RCC 7860 (cell line): ENCODE results near the gene SLC29A3.

Source experiments
- DNase-seq: peaks from one replicate; pipeline ENCODE4 v3.0.0-alpha.2; 2015; ENCODE audit warnings: low spot score
- FAIRE-seq: peaks from 2 replicates; lab custom pipeline; 2012; peaks lifted over from hg19 to GRCh38; lab: Jason Lieb, UNC

SLC29A3 gene

DNA sequence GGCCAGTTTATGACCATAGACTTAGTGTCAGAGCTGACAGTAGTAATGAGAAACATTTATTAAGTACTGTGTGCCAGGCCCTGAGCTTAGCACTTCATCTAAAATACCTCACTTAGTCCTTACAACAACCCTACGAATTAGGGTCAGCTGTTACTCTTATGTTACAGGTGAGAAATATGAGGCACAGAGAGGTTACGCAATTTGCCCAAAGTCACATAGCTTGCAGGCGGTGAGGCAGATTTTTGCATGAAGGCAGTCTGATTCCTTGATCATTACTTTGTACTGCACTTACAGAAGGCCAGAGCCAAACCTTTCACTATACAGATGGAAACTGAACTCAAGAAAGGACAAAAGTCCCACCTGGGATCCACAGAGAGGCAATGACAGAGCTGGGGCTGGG lies 87.8 kb downstream of the SLC29A3 start:
- DNase-seq (no peak), FAIRE-seq (no peak)

DNA sequence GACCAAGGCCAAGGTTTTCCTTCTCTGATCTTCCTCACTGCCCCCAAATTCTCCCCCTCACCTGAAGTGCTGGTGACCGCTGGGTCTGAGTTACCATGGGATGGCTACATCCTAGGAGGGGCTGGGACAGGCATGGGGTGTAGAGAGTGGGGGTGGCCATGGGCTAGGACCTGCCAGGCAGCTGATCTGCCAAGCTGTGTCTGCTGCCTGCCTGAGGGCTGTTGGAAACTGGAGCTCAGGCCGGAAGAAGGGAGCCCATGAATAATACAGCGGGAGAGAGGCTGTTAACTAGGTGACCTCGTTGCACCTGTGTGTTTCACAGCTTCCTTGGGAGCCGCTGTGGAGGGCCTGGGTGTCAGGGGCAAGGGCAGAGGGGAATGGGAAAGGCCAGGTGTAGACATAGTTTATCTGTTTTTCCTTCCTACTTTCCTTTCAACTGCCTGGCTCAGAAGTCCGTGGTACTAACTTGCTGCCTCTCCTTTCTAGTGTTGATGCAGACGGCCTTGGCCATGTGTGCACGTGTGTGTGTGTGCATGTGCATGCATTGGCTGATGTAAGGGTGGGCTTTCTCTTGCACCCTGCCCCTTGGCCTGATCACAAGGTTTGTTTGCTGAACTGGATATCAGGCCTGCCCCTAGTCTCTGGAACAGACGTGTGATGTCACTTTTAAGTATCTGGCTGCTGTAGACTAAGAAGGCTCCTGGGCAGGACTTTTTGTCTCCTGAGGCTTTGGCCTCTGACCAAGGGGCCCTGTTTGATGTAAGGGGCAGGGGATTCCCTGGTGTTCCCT lies 89.6 kb downstream of the SLC29A3 start:
- DNase-seq = no peak
- FAIRE-seq = no peak

- FAIRE-seq (no peak), DNase-seq (no peak)
These were observed 90.6 kb downstream of the SLC29A3 start for GRCh38 chr10:71409516-71410104.
